Endothelial cell of umbilical vein (primary cell): ENCODE data around the gene AK5. TPM values are rescaled to one million over a fixed set of nuclear protein-coding genes. Genes with fewer than 3 reads are reported as not detected.

Source experiments
- BruUV-seq: library from RNA; stranded (reverse); fragments of 400-500 nt; replicated peaks from 2 replicates; lab custom pipeline; 2021; lab: Mats Ljungman, UMichigan
- CTCF ChIA-PET: fragments of 300-600, 350-600 bp; sonication (Branson Sonifier 250); formaldehyde crosslinking; loops from one replicate; lab custom pipeline; 2021; ENCODE audit warnings: antibody characterized with exemption, inconsistent platforms; lab: Charles Lee
- POLR2A ChIA-PET: fragments of 300-600, 350-600 bp; sonication (Branson Sonifier 250); formaldehyde crosslinking; loops from one replicate; lab custom pipeline; 2021; ENCODE audit warnings: antibody characterized with exemption, inconsistent platforms; lab: Charles Lee
- DNase-seq: peaks from one replicate; pipeline ENCODE4 v3.0.0-alpha.2; 2011; ENCODE audit warnings: low read depth, low spot score
- FAIRE-seq: peaks from 2 replicates; lab custom pipeline; 2011; peaks lifted over from hg19 to GRCh38; lab: Jason Lieb, UNC
- H2AFZ ChIP-seq: 2 replicates; pipeline ENCODE4 v1.6.0; 2012; ENCODE audit warnings: low read depth, low read length, control low read depth, inconsistent platforms
- H3K27ac ChIP-seq: 2 replicates; pipeline ENCODE4 v1.5.1; 2011; ENCODE audit warnings: low read depth, mild to moderate bottlenecking, control low read depth, low read length, moderate library complexity; ENCODE audit not compliant: insufficient read depth
- H3K27me3 ChIP-seq, 2 experiments: 2 replicates each; pipeline versions ENCODE4 v1.6.0 to v1.6.1; 2011; ENCODE audit warnings: low read length in 2 of 2, mixed read lengths in 1 of 2; ENCODE audit not compliant: control insufficient read depth in 2 of 2, insufficient read depth in 2 of 2
- H3K36me3 ChIP-seq, 2 experiments: 2 replicates in 1 of 2; 3 replicates in 1 of 2; pipeline ENCODE4 v1.5.1; 2011; ENCODE audit warnings: low read length in 2 of 2, mild to moderate bottlenecking in 1 of 2, moderate library complexity in 1 of 2; ENCODE audit not compliant: control insufficient read depth in 2 of 2, insufficient read depth in 2 of 2; ENCODE audit errors: extremely low read depth in 1 of 2
- H3K4me1 ChIP-seq: 3 replicates; pipeline ENCODE4 v1.5.1; 2011; ENCODE audit warnings: mild to moderate bottlenecking, low read length; ENCODE audit not compliant: control insufficient read depth, insufficient read depth; ENCODE audit errors: extremely low read depth
- H3K4me2 ChIP-seq: 2 replicates; pipeline ENCODE4 v1.6.1; 2011; ENCODE audit warnings: low read length, control low read depth, mixed read lengths; ENCODE audit not compliant: insufficient read depth
- H3K4me3 ChIP-seq, 3 experiments: fragments of 200-600 bp in 1 of 3; sonication (generic), shearing (Covaris generic) in 1 of 3; replicated peaks in 1 of 3; 2 replicates each; pipeline ENCODE4 v1.5.1; 2011 to 2016; ENCODE audit warnings: control low read depth in 3 of 3, low read length in 3 of 3, mild to moderate bottlenecking in 2 of 3, inconsistent platforms in 1 of 3, low read depth in 1 of 3, moderate library complexity in 1 of 3; ENCODE audit not compliant: insufficient read depth in 1 of 3
- H3K79me2 ChIP-seq: 2 replicates; pipeline ENCODE4 v1.6.0; 2012; ENCODE audit warnings: low read length, inconsistent platforms; ENCODE audit not compliant: control insufficient read depth, insufficient read depth
- H3K9ac ChIP-seq: replicated peaks from 2 replicates; pipeline ENCODE3; 2011; ENCODE audit warnings: low read length, control low read depth; ENCODE audit not compliant: insufficient read depth; ENCODE audit errors: extremely low read depth
- H3K9me1 ChIP-seq: replicated peaks from 3 replicates; pipeline ENCODE4 v1.6.0; 2011; ENCODE audit warnings: mild to moderate bottlenecking, low read length; ENCODE audit not compliant: control insufficient read depth, insufficient read depth; ENCODE audit errors: extremely low read depth
- H3K9me3 ChIP-seq: replicated peaks from 2 replicates; pipeline ENCODE4 v1.5.1; 2012; ENCODE audit warnings: low read length, inconsistent platforms; ENCODE audit not compliant: control insufficient read depth, insufficient read depth
- H4K20me1 ChIP-seq: replicated peaks from 2 replicates; pipeline ENCODE3; 2011; ENCODE audit warnings: mild to moderate bottlenecking, low read length; ENCODE audit not compliant: control insufficient read depth, insufficient read depth; ENCODE audit errors: extremely low read depth
- EZH2 ChIP-seq: IDR thresholded peaks from 2 replicates; pipeline ENCODE4 v1.6.1; 2012; ENCODE audit warnings: borderline replicate concordance, low read depth, mild to moderate bottlenecking, moderate library complexity, low read length, inconsistent platforms; ENCODE audit not compliant: severe bottlenecking
- FOS ChIP-seq: IDR thresholded peaks from 2 replicates; pipeline ENCODE4 v1.6.1; 2011; ENCODE audit warnings: mild to moderate bottlenecking, low read length, moderate library complexity, borderline replicate concordance; ENCODE audit not compliant: insufficient read depth
- GATA2 ChIP-seq: IDR thresholded peaks from 2 replicates; pipeline ENCODE4 v1.7.0; 2011; ENCODE audit warnings: low read depth, mild to moderate bottlenecking, moderate library complexity, mixed read lengths, low read length; ENCODE audit not compliant: insufficient read length, insufficient read depth
- JUN ChIP-seq: IDR thresholded peaks from 2 replicates; pipeline ENCODE4 v1.6.1; 2011; ENCODE audit warnings: borderline replicate concordance, low read depth; ENCODE audit not compliant: insufficient read length, insufficient read depth
- MAX ChIP-seq: IDR thresholded peaks from 2 replicates; pipeline ENCODE4 v1.6.1; 2011; ENCODE audit not compliant: insufficient read depth, insufficient read length
- MYC ChIP-seq: IDR thresholded peaks from one replicate; pipeline ENCODE4 v1.6.1; 2011; ENCODE audit warnings: mild to moderate bottlenecking, low read depth, low read length
- POLR2A ChIP-seq: IDR thresholded peaks from 2 replicates; pipeline ENCODE4 v1.6.1; 2012; ENCODE audit warnings: low read depth, mild to moderate bottlenecking, control low read depth, low read length
- POLR2AphosphoS5 ChIP-seq: IDR thresholded peaks from 2 replicates; pipeline ENCODE4 v1.6.1; 2012; ENCODE audit warnings: low read depth, mild to moderate bottlenecking, control low read depth, low read length, moderate library complexity; ENCODE audit not compliant: insufficient read depth
- dilution Hi-C: fragments of 300-500 bp; cut with MboI; formaldehyde crosslinking; loops from one replicate; pipeline ENCODE4 v1.15.0; 2019; ENCODE audit warnings: low sequenced_read_pairs; ENCODE audit not compliant: extremely low pct_ligation_motif_present
- intact Hi-C: fragments of 100-400 bp; cut with micrococcal nuclease; formaldehyde crosslinking; loops from one replicate; pipeline ENCODE4 v1.10.0; 2022
- polyA plus RNA-seq, 4 experiments: library from polyadenylated mRNA; depleted of rRNA in 3 of 4; stranded (reverse) in 3 of 4; unstranded in 1 of 4; fragments of >200 nt; gene quantifications; 2 replicates each; pipeline versions ENCODE4 v1.2.1 to v1.2.3, GENCODE V29; 2011 to 2012; ENCODE audit warnings: missing spikeins in 1 of 4
- total RNA-seq: library from RNA; stranded (reverse); gene quantifications from 2 replicates; pipeline ENCODE4 v1.2.3, GENCODE V29; 2021
- TF ChIP-seq, protein P1 (sequence below), 2 donors: IDR thresholded peaks; 1 replicate in 1 of 2; 2 replicates in 1 of 2; pipeline ENCODE4 v1.5.1; 2011; ENCODE audit warnings: low read length in 2 of 2, mild to moderate bottlenecking in 2 of 2, moderate library complexity in 2 of 2, control low read depth in 1 of 2, inconsistent platforms in 1 of 2, low read depth in 1 of 2; ENCODE audit not compliant: insufficient read depth in 1 of 2; ENCODE audit errors: extremely low read depth in 1 of 2

AK5 gene
- total and polyA plus RNA-seq, 2 donors (not counting 3 experiments of a cell fraction or from before 2014, with no cell fraction given) = 5.0 to 7.5 TPM

DNA sequence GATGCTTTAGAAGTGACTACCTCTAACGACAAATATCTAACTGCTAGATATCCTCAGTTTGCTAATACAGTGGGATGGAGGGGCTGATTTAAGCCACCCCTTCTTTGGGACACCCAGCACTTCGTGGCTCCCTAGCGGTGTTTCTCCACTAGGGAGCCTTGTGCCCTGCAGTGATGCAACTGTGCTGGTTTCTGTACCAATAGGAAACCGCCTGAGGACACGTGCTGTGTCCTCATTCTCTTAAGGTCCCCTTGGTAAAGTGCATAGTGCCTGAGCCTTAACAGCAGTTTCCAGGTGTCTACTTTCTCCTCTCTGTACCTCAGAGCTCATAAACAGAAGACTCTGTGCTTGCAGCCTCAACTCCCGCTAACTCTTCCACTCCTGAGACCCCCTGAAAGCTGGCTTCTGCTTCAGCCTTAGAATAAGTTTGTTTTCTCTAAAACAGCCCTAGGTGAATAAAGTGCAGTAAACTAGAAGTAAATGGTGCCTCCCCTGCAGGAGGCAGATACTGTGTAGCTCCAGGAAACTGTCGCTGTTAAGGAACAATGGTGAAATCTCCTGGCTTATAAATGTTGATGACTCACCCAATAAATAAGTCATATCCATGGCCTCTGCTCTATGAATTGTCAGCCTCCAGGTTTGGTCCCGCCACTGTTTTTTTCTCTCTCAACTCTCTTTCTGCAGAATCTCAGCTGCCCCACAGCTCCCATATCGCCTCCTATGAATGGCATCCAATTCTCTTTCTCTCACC is 130.4 kb downstream of the AK5 start:
- POLR2A ChIA-PET = no interaction called here
- Histone ChIP-seq H2AFZ (no peak overlapping the region), H3K9me3 (no peaks in the 10 kb centered on the region), H3K9me1 (no peaks in the 10 kb centered on the region), H3K79me2 (no peaks in the 10 kb centered on the region), H3K4me3 (no peak overlapping the region), H3K27ac (no peak overlapping the region), H4K20me1 (no peaks in the 10 kb centered on the region), H3K36me3 (no peaks in the 10 kb centered on the region), H3K4me2 (no peak overlapping the region), H3K4me1 (peaks cover 14% of the 10 kb centered on the region), H3K27me3 (no peaks in the 10 kb centered on the region), H3K9ac (no peak overlapping the region)
- BruUV-seq = no TSS peak
- DNase-seq (peak; percentile 83), FAIRE-seq (peak; percentile 68)
- CTCF ChIA-PET = interaction anchor here (1.0 to 1.5 kb wide), 3 partner anchors 14 to 50 kb away, joined by 3 read pairs; no protein-coding TSS in a partner anchor
- dilution Hi-C loops = no loop called here
- intact Hi-C loops = loop anchor here (2.0 kb wide), 1 partner anchor 121 kb away; no protein-coding TSS in a partner anchor
- TF ChIP-seq MYC (no peak), EZH2 (no peak), POLR2AphosphoS5 (peak; percentile 36), GATA2 (no peak), MAX (no peak), JUN (peak; percentile 94), FOS (peak; percentile 81), POLR2A (no peak)
- TF ChIP-seq, protein P1, sequence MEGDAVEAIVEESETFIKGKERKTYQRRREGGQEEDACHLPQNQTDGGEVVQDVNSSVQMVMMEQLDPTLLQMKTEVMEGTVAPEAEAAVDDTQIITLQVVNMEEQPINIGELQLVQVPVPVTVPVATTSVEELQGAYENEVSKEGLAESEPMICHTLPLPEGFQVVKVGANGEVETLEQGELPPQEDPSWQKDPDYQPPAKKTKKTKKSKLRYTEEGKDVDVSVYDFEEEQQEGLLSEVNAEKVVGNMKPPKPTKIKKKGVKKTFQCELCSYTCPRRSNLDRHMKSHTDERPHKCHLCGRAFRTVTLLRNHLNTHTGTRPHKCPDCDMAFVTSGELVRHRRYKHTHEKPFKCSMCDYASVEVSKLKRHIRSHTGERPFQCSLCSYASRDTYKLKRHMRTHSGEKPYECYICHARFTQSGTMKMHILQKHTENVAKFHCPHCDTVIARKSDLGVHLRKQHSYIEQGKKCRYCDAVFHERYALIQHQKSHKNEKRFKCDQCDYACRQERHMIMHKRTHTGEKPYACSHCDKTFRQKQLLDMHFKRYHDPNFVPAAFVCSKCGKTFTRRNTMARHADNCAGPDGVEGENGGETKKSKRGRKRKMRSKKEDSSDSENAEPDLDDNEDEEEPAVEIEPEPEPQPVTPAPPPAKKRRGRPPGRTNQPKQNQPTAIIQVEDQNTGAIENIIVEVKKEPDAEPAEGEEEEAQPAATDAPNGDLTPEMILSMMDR (IDR thresholded peaks at IDR 0.05; ENCODE audit: extremely low read depth in 1 of 2, insufficient read depth in 1 of 2, low read depth in 1 of 2, low read length in 2 of 2) = peak in 1 of 2 donors; percentile 2
